Loucy (cell line): ENCODE measurements around the gene PPIL6.

Source experiments
- H2AFZ ChIP-seq: fragments of 200-600 bp; sonication (generic); 2 replicates; pipeline ENCODE4 v1.6.0; 2016; ENCODE audit warnings: antibody characterized with exemption, mild to moderate bottlenecking, low read length, moderate library complexity
- H3F3A ChIP-seq: fragments of 200-600 bp; 2 replicates; pipeline ENCODE4 v1.6.0; 2016; ENCODE audit warnings: antibody characterized with exemption, low read depth, mild to moderate bottlenecking
- H3K27me3 ChIP-seq: fragments of 200-600 bp; sonication (generic); 2 replicates; pipeline ENCODE4 v1.6.1; 2014; ENCODE audit warnings: low read length, mild to moderate bottlenecking; ENCODE audit not compliant: insufficient read depth, poor library complexity, severe bottlenecking
- H3K36me3 ChIP-seq: fragments of 200-600 bp; sonication (generic); 2 replicates; pipeline ENCODE4 v1.6.1; 2016; ENCODE audit warnings: low read length; ENCODE audit not compliant: insufficient read depth
- H3K4me1 ChIP-seq: fragments of 200-600 bp; sonication (generic); 2 replicates; pipeline ENCODE4 v1.5.1; 2014; ENCODE audit warnings: low read length, mild to moderate bottlenecking; ENCODE audit not compliant: insufficient read depth, poor library complexity, severe bottlenecking
- H3K4me2 ChIP-seq: fragments of 200-600 bp; sonication (generic); 2 replicates; pipeline ENCODE4 v1.6.0; 2014; ENCODE audit warnings: antibody characterized with exemption, low read length, low read depth, mild to moderate bottlenecking; ENCODE audit not compliant: poor library complexity, severe bottlenecking
- H3K4me3 ChIP-seq: fragments of 200-600 bp; sonication (generic); 2 replicates; pipeline ENCODE4 v1.5.1; 2014; ENCODE audit warnings: low read length, mild to moderate bottlenecking, mixed read lengths; ENCODE audit not compliant: poor library complexity, severe bottlenecking
- H3K79me2 ChIP-seq: fragments of 200-600 bp; sonication (generic); 2 replicates; pipeline ENCODE4 v1.6.1; 2014; ENCODE audit warnings: low read length; ENCODE audit not compliant: insufficient read depth
- H3K9ac ChIP-seq: fragments of 200-600 bp; sonication (generic); 2 replicates; pipeline ENCODE4 v1.6.0; 2014; ENCODE audit warnings: mild to moderate bottlenecking, low read depth, low read length, moderate library complexity; ENCODE audit not compliant: poor library complexity, severe bottlenecking
- H3K9me2 ChIP-seq: fragments of 200-600 bp; sonication (generic); replicated peaks from 2 replicates; pipeline ENCODE4 v1.6.1; 2016; ENCODE audit warnings: low read depth, low read length, mixed read lengths
- H3K9me3 ChIP-seq: fragments of 200-600 bp; sonication (generic); 2 replicates; pipeline ENCODE4 v1.6.1; 2014; ENCODE audit warnings: mild to moderate bottlenecking, antibody characterized with exemption, low read length, low read depth; ENCODE audit not compliant: insufficient read depth
- H4K20me1 ChIP-seq: fragments of 200-600 bp; sonication (generic); 2 replicates; pipeline ENCODE4 v1.6.0; 2014; ENCODE audit warnings: antibody characterized with exemption, low read length, mild to moderate bottlenecking; ENCODE audit not compliant: insufficient read depth, poor library complexity, severe bottlenecking
- EZH2phosphoT487 ChIP-seq: fragments of 200-600 bp; IDR thresholded peaks from 2 replicates; pipeline ENCODE4 v1.6.1; 2018; ENCODE audit warnings: antibody characterized with exemption, mild to moderate bottlenecking, moderate library complexity, borderline replicate concordance
- TF ChIP-seq, protein P1 (sequence below): fragments of 200-600 bp; sonication (generic); conservative IDR thresholded peaks from 2 replicates; pipeline ENCODE4 v1.5.1; 2014; ENCODE audit warnings: mild to moderate bottlenecking, antibody characterized with exemption, low read length

Gene PPIL6

GRCh38 chr6:109347779-109348178 is 92.6 kb downstream of the PPIL6 start:
- Histone ChIP-seq H3K9ac (no peak overlapping the region), H4K20me1 (no peaks in the 10 kb centered on the region), H3K4me2 (no peak overlapping the region), H3F3A (no peaks in the 10 kb centered on the region), H3K36me3 (no peaks in the 10 kb centered on the region), H3K4me3 (no peak overlapping the region), H3K27me3 (no peaks in the 10 kb centered on the region), H3K4me1 (peaks cover 21% of the 10 kb centered on the region), H3K9me3 (no peaks in the 10 kb centered on the region), H2AFZ (no peak overlapping the region), H3K9me2 (no peaks in the 10 kb centered on the region), H3K79me2 (no peaks in the 10 kb centered on the region)
- TF ChIP-seq, protein P1, sequence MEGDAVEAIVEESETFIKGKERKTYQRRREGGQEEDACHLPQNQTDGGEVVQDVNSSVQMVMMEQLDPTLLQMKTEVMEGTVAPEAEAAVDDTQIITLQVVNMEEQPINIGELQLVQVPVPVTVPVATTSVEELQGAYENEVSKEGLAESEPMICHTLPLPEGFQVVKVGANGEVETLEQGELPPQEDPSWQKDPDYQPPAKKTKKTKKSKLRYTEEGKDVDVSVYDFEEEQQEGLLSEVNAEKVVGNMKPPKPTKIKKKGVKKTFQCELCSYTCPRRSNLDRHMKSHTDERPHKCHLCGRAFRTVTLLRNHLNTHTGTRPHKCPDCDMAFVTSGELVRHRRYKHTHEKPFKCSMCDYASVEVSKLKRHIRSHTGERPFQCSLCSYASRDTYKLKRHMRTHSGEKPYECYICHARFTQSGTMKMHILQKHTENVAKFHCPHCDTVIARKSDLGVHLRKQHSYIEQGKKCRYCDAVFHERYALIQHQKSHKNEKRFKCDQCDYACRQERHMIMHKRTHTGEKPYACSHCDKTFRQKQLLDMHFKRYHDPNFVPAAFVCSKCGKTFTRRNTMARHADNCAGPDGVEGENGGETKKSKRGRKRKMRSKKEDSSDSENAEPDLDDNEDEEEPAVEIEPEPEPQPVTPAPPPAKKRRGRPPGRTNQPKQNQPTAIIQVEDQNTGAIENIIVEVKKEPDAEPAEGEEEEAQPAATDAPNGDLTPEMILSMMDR: no peak
- TF ChIP-seq EZH2phosphoT487: no peak

DNA sequence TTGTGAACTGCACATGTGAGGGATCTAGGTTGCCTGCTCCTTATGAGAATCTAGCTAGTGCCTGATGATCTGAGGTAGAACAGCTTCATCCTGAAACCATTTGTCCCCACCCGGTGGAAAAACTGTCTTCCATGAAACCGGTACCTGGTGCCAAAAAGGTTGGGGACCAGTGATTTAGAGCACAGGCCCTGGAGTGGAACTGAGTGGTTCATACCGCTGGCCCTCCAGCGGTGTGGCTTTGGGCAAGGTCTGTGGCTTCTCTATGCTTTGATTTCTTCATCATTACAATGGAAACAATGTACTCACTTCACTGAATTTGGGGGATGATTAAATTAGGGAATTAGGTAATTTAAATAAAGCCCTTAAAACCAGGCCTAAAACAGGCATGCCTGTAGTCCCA is 94.4 kb downstream of the PPIL6 start:
- no peak overlapping the region for H3K9ac ChIP-seq
- no peaks in the 10 kb centered on the region for H4K20me1 ChIP-seq
- no peaks in the 10 kb centered on the region for H3K79me2 ChIP-seq
- no peaks in the 10 kb centered on the region for H3K36me3 ChIP-seq
- no peak overlapping the region for H3K4me3 ChIP-seq
- H2AFZ ChIP-seq: no peak overlapping the region
- H3K4me1 ChIP-seq: peaks cover 10% of the 10 kb centered on the region
- no peaks in the 10 kb centered on the region for H3K9me2 ChIP-seq
- no peaks in the 10 kb centered on the region for H3K27me3 ChIP-seq
- no peaks in the 10 kb centered on the region for H3K9me3 ChIP-seq
- TF ChIP-seq EZH2phosphoT487: no peak
- TF ChIP-seq, protein P1: no peak
- no peaks in the 10 kb centered on the region for H3F3A ChIP-seq
- H3K4me2 ChIP-seq: no peak overlapping the region

DNA sequence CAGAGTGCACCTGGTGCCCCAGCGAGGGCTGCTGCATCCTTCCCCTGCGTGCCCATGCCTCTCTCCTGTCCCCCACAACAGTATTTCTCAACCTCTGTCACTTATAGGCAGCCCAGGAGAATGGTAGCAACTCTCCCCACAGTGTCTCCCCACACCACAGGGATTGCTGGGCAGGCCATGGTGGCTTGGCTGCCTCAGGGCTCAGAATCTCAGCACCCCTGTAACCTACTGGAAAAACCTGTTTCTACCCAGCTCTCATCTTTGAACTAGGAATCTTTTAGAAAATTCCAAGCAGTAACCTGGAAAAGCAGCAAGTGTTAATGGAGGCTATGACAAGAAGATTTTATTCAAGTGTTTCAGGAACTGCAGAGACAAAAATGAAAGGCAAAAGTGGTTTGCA is 96.2 kb downstream of the PPIL6 start:
- Histone ChIP-seq H3K9ac (no peak overlapping the region), H4K20me1 (no peaks in the 10 kb centered on the region), H3K4me2 (no peak overlapping the region), H3K36me3 (no peaks in the 10 kb centered on the region), H3K79me2 (no peaks in the 10 kb centered on the region), H3K9me3 (no peaks in the 10 kb centered on the region), H3K4me1 (peaks cover 10% of the 10 kb centered on the region), H3K9me2 (no peaks in the 10 kb centered on the region), H2AFZ (no peak overlapping the region), H3F3A (no peaks in the 10 kb centered on the region), H3K27me3 (no peaks in the 10 kb centered on the region), H3K4me3 (no peak overlapping the region)
- TF ChIP-seq, protein P1: no peak
- no peak for TF ChIP-seq EZH2phosphoT487
